SH-SY5Y (cell line): ENCODE results near the gene HPCAL1.

Experiments used
- GATA2 ChIP-seq: IDR thresholded peaks from 2 replicates; pipeline ENCODE4 v1.6.1; 2011; ENCODE audit warnings: mild to moderate bottlenecking, low read depth, low read length
- GATA3 ChIP-seq: IDR thresholded peaks from 2 replicates; pipeline ENCODE4 v1.6.1; 2011; ENCODE audit warnings: low read depth, mild to moderate bottlenecking, low read length, moderate library complexity

GRCh38 chr2:10311736-10312135 lies 9.0 kb downstream of the HPCAL1 start:
- no peak for TF ChIP-seq GATA2
- no peak for TF ChIP-seq GATA3
